NCI-H82 treated with DMSO at 0.1 percent for 48 hours (cell line): Measurements from ENCODE around the gene DNAJC6.

Source experiments
- DNase-seq: peaks from one replicate; lab custom pipeline; 2025; ENCODE audit not compliant: unreplicated experiment; lab: John Stamatoyannopoulos, UW

Gene DNAJC6

GRCh38 chr1:65292861-65293593 lies 16.3 kb upstream of the DNAJC6 start:
- no peak for DNase-seq

- DNase-seq: no peak
These were observed 11.6 kb upstream of the DNAJC6 start for GRCh38 chr1:65297706-65298105.

- no peak for DNase-seq
These were observed 10.0 kb upstream of the DNAJC6 start for GRCh38 chr1:65299328-65299727.

- DNase-seq: peak; percentile 50
These were observed 501 bp upstream of the DNAJC6 start for GRCh38 chr1:65308781-65309303.

- DNase-seq: peak; percentile 93
These were observed 790 bp downstream of the DNAJC6 start for GRCh38 chr1:65310078-65310587.

- DNase-seq: no peak
These were observed 2.4 kb downstream of the DNAJC6 start for GRCh38 chr1:65311760-65312159.

- DNase-seq: no peak
These were observed 6.9 kb downstream of the DNAJC6 start for GRCh38 chr1:65316233-65316632.

- peak; percentile 89 for DNase-seq
These were observed 8.7 kb downstream of the DNAJC6 start for GRCh38 chr1:65317866-65318653.

GRCh38 chr1:65319141-65319540 lies 9.8 kb downstream of the DNAJC6 start:
- DNase-seq: no peak

GRCh38 chr1:65319754-65320153 lies 10.4 kb downstream of the DNAJC6 start:
- no peak for DNase-seq

GRCh38 chr1:65321879-65322278 lies 12.5 kb downstream of the DNAJC6 start:
- no peak for DNase-seq

GRCh38 chr1:65323246-65323645 lies 13.9 kb downstream of the DNAJC6 start:
- no peak for DNase-seq

GRCh38 chr1:65330021-65330420 lies 20.7 kb downstream of the DNAJC6 start:
- no peak for DNase-seq

GRCh38 chr1:65330822-65331221 lies 21.5 kb downstream of the DNAJC6 start:
- no peak for DNase-seq

GRCh38 chr1:65332821-65333220 lies 23.5 kb downstream of the DNAJC6 start:
- no peak for DNase-seq

- DNase-seq: no peak
These were observed 24.7 kb downstream of the DNAJC6 start for GRCh38 chr1:65334081-65334480.

- DNase-seq: no peak
These were observed 30.6 kb downstream of the DNAJC6 start for GRCh38 chr1:65339866-65340468.

- DNase-seq: no peak
These were observed 32.0 kb downstream of the DNAJC6 start for GRCh38 chr1:65341381-65341780.

GRCh38 chr1:65343286-65343685 lies 33.9 kb downstream of the DNAJC6 start:
- DNase-seq: no peak

- no peak for DNase-seq
These were observed 35.0 kb downstream of the DNAJC6 start for GRCh38 chr1:65344171-65344814.

- no peak for DNase-seq
These were observed 36.8 kb downstream of the DNAJC6 start for GRCh38 chr1:65346190-65346589.
